Epithelial cell of prostate (primary cell): ENCODE measurements around the gene CDCA5.

Experiments used
- DNase-seq: peaks from one replicate; pipeline ENCODE4 v3.0.0-alpha.2; 2011; ENCODE audit warnings: low read depth, low spot score
- H3K27ac ChIP-seq: fragments of 450-650 bp; 2 replicates; pipeline ENCODE4 v1.5.1; 2017; ENCODE audit warnings: mild to moderate bottlenecking

The CDCA5 gene

GRCh38 chr11:65078786-65079342 is 5.0 kb downstream of the CDCA5 start:
- DNase-seq = no peak
- no peak overlapping the region for H3K27ac ChIP-seq

- DNase-seq = no peak
- no peak overlapping the region for H3K27ac ChIP-seq
Measured at GRCh38 chr11:65078151-65078550, 5.7 kb downstream of the CDCA5 start.

- H3K27ac ChIP-seq = no peak overlapping the region
- no peak for DNase-seq
Measured at GRCh38 chr11:65077451-65077850, 6.4 kb downstream of the CDCA5 start.

- H3K27ac ChIP-seq = no peak overlapping the region
- DNase-seq = no peak
Measured at GRCh38 chr11:65072631-65072966, 11.2 kb downstream of the CDCA5 start.

- no peak overlapping the region for H3K27ac ChIP-seq
- DNase-seq = no peak
Measured at GRCh38 chr11:65071907-65072630, 11.8 kb downstream of the CDCA5 start.

- DNase-seq = no peak
Measured at GRCh38 chr11:65069217-65069616, 14.6 kb downstream of the CDCA5 start.

GRCh38 chr11:65067446-65067845 is 16.4 kb downstream of the CDCA5 start:
- no peak for DNase-seq
- no peak overlapping the region for H3K27ac ChIP-seq

More at GRCh38 chr11:65069217-65069616, 14.6 kb downstream of the CDCA5 start:
- no peak overlapping the region for H3K27ac ChIP-seq

- no peak for DNase-seq
- H3K27ac ChIP-seq = no peak overlapping the region
Measured at GRCh38 chr11:65066805-65067291, 17.0 kb downstream of the CDCA5 start.

- no peak for DNase-seq
- no peak overlapping the region for H3K27ac ChIP-seq
Measured at GRCh38 chr11:65066315-65066714, 17.5 kb downstream of the CDCA5 start.

GRCh38 chr11:65065851-65066250 is 18.0 kb downstream of the CDCA5 start:
- DNase-seq = no peak
- no peak overlapping the region for H3K27ac ChIP-seq

GRCh38 chr11:65064847-65065240 is 19.0 kb downstream of the CDCA5 start:
- no peak for DNase-seq
- H3K27ac ChIP-seq = no peak overlapping the region

- H3K27ac ChIP-seq = no peak overlapping the region
Measured at GRCh38 chr11:65063532-65063931, 20.3 kb downstream of the CDCA5 start.

GRCh38 chr11:65060913-65061408 is 22.9 kb downstream of the CDCA5 start:
- no peak overlapping the region for H3K27ac ChIP-seq
- DNase-seq = no peak

More at GRCh38 chr11:65063532-65063931, 20.3 kb downstream of the CDCA5 start:
- no peak for DNase-seq

- H3K27ac ChIP-seq = no peak overlapping the region
- DNase-seq = no peak
Measured at GRCh38 chr11:65059959-65060824, 23.6 kb downstream of the CDCA5 start.

- no peak for DNase-seq
- H3K27ac ChIP-seq = no peak overlapping the region
Measured at GRCh38 chr11:65059523-65059922, 24.3 kb downstream of the CDCA5 start.

GRCh38 chr11:65058419-65059054 is 25.3 kb downstream of the CDCA5 start, which contains the start of gene NAALADL1:
Gene NAALADL1 (minus strand): TSS chr11:65058553. CDS start chr11:65058521, 32 bp downstream.
- no peak within 1 kb of the TSS for H3K27ac ChIP-seq
- DNase-seq = no peak

GRCh38 chr11:65058012-65058411 is 25.8 kb downstream of the CDCA5 start:
- H3K27ac ChIP-seq = no peak overlapping the region
- DNase-seq = no peak

GRCh38 chr11:65057526-65057925 is 26.3 kb downstream of the CDCA5 start:
- H3K27ac ChIP-seq = no peak overlapping the region
- DNase-seq = no peak

GRCh38 chr11:65056999-65057398 is 26.8 kb downstream of the CDCA5 start:
- H3K27ac ChIP-seq = no peak overlapping the region
- DNase-seq = no peak

GRCh38 chr11:65055538-65055937 is 28.3 kb downstream of the CDCA5 start:
- DNase-seq = no peak
- no peak overlapping the region for H3K27ac ChIP-seq
